WTC11 (cell line): ENCODE data around the gene HPSE. TPM values are rescaled to one million over a fixed set of nuclear protein-coding genes. Genes with fewer than 3 reads are reported as not detected.

Experiments
- ATAC-seq: fragments of 200-7000 bp; cut with Tn5 transposase; 2 replicates; pipeline ENCODE4 v1.10.0; 2021; ENCODE audit warnings: mild to moderate bottlenecking, moderate library complexity
- CTCF ChIA-PET: fragments of 300-600 bp; sonication (Branson Sonifier 250); formaldehyde crosslinking; loops from one replicate; lab custom pipeline; 2021; ENCODE audit warnings: antibody characterized with exemption; lab: Charles Lee
- POLR2A ChIA-PET: fragments of 350-600 bp; sonication (Branson Sonifier 250); formaldehyde crosslinking; loops from one replicate; lab custom pipeline; 2021; ENCODE audit warnings: antibody characterized with exemption; lab: Charles Lee
- DNase-seq: peaks from one replicate; pipeline ENCODE4 v3.0.0; 2021; ENCODE audit warnings: low spot score
- H3K27ac Mint-ChIP-seq: 2 replicates; pipeline ENCODE4 v1.8.0; 2021; ENCODE audit warnings: mixed read lengths
- H3K27me3 Mint-ChIP-seq: 2 replicates; pipeline ENCODE4 v1.8.0; 2021; ENCODE audit warnings: low read depth, mild to moderate bottlenecking, moderate library complexity, mixed read lengths
- H3K36me3 Mint-ChIP-seq: 2 replicates; pipeline ENCODE4 v1.8.0; 2021; ENCODE audit warnings: mixed read lengths
- H3K4me1 Mint-ChIP-seq: 2 replicates; pipeline ENCODE4 v1.8.0; 2022; ENCODE audit warnings: mixed read lengths
- H3K4me3 Mint-ChIP-seq: 2 replicates; pipeline ENCODE4 v1.8.0; 2021; ENCODE audit warnings: mild to moderate bottlenecking, moderate library complexity, mixed read lengths
- H3K9me3 Mint-ChIP-seq: 2 replicates; pipeline ENCODE4 v1.8.0; 2021; ENCODE audit warnings: mixed read lengths
- CREM ChIP-seq: sonication (generic); formaldehyde crosslinking; IDR thresholded peaks from 2 replicates; pipeline ENCODE4 v1.8.1; 2022; ENCODE audit warnings: mild to moderate bottlenecking, missing genetic modification reagents, moderate library complexity
- ESRRA ChIP-seq: sonication (generic); formaldehyde crosslinking; IDR thresholded peaks from 2 replicates; pipeline ENCODE4 v1.8.1; 2022; ENCODE audit warnings: mild to moderate bottlenecking, missing genetic modification reagents, borderline replicate concordance
- ETV6 ChIP-seq: sonication (generic); formaldehyde crosslinking; IDR thresholded peaks from 2 replicates; pipeline ENCODE4 v1.8.1; 2022; ENCODE audit warnings: mild to moderate bottlenecking, missing genetic modification reagents
- GRHL2 ChIP-seq: fragments of 250-450 bp; sonication (Bioruptor Pico); IDR thresholded peaks from 2 replicates; pipeline ENCODE4 v1.8.0; 2022; ENCODE audit warnings: mild to moderate bottlenecking, moderate library complexity; ENCODE audit not compliant: insufficient replicate concordance, severe bottlenecking
- HMGA2 ChIP-seq: fragments of 250-450 bp; sonication (Bioruptor Pico); IDR thresholded peaks from 2 replicates; pipeline ENCODE4 v1.4.0; 2021; ENCODE audit warnings: mild to moderate bottlenecking, moderate library complexity
- JAZF1 ChIP-seq: fragments of 250-450 bp; sonication (Bioruptor Pico); IDR thresholded peaks from 2 replicates; pipeline ENCODE4 v1.9.0; 2021; ENCODE audit warnings: moderate library complexity, mild to moderate bottlenecking, inconsistent platforms
- NFATC4 ChIP-seq: fragments of 250-450 bp; sonication (Bioruptor Pico); IDR thresholded peaks from 2 replicates; pipeline ENCODE4 v1.9.0; 2021; ENCODE audit warnings: mild to moderate bottlenecking
- TCF7 ChIP-seq: sonication (generic); formaldehyde crosslinking; IDR thresholded peaks from 2 replicates; pipeline ENCODE4 v1.8.0; 2022; ENCODE audit warnings: mild to moderate bottlenecking, low read depth, missing genetic modification reagents, moderate library complexity
- ZNF219 ChIP-seq: sonication (generic); formaldehyde crosslinking; IDR thresholded peaks from 2 replicates; pipeline ENCODE4 v1.8.0; 2023; ENCODE audit warnings: missing genetic modification reagents, mild to moderate bottlenecking, borderline replicate concordance
- ZNF396 ChIP-seq: fragments of 250-450 bp; sonication (Bioruptor Pico); IDR thresholded peaks from 2 replicates; pipeline ENCODE4 v1.8.0; 2021; ENCODE audit warnings: mild to moderate bottlenecking, moderate library complexity, borderline replicate concordance
- ZNF423 ChIP-seq: fragments of 250-450 bp; sonication (Bioruptor Pico); IDR thresholded peaks from 2 replicates; pipeline ENCODE4 v2.1.2; 2022; ENCODE audit warnings: mild to moderate bottlenecking, moderate library complexity
- total RNA-seq: library from RNA; stranded (reverse); gene quantifications from 3 replicates; pipeline ENCODE4 v1.2.3, GENCODE V29; 2021
- TF ChIP-seq, protein P1 (sequence below): sonication (generic); formaldehyde crosslinking; IDR thresholded peaks from 2 replicates; pipeline ENCODE4 v1.8.1; 2022; ENCODE audit warnings: low read depth, missing genetic modification reagents, borderline replicate concordance
- TF ChIP-seq, protein P2 (sequence below): sonication (generic); formaldehyde crosslinking; IDR thresholded peaks from 2 replicates; pipeline ENCODE4 v1.8.0; 2023; ENCODE audit warnings: mild to moderate bottlenecking, missing genetic modification reagents
- TF ChIP-seq, protein P3 (sequence below): fragments of 250-450 bp; sonication (Bioruptor Pico); IDR thresholded peaks from 2 replicates; pipeline ENCODE4 v1.9.0; 2021; ENCODE audit warnings: mild to moderate bottlenecking
- TF ChIP-seq, protein P4 (sequence below): sonication (generic); formaldehyde crosslinking; IDR thresholded peaks from 2 replicates; pipeline ENCODE4 v1.8.0; 2023; ENCODE audit warnings: missing genetic modification reagents
- TF ChIP-seq, protein P5 (sequence below): sonication (generic); formaldehyde crosslinking; IDR thresholded peaks from 2 replicates; pipeline ENCODE4 v1.8.0; 2022; ENCODE audit warnings: missing genetic modification reagents
- TF ChIP-seq, protein P6 (sequence below): fragments of 250-450 bp; sonication (Bioruptor Pico); IDR thresholded peaks from 2 replicates; pipeline ENCODE4 v1.9.0; 2021; ENCODE audit warnings: mild to moderate bottlenecking
- TF ChIP-seq, protein P7 (sequence below): sonication (generic); formaldehyde crosslinking; IDR thresholded peaks from 2 replicates; pipeline ENCODE4 v1.8.0; 2022; ENCODE audit warnings: mild to moderate bottlenecking, missing genetic modification reagents

HPSE gene
- total RNA-seq, 1 experiment from 2014 or later: 3.0 TPM

DNA sequence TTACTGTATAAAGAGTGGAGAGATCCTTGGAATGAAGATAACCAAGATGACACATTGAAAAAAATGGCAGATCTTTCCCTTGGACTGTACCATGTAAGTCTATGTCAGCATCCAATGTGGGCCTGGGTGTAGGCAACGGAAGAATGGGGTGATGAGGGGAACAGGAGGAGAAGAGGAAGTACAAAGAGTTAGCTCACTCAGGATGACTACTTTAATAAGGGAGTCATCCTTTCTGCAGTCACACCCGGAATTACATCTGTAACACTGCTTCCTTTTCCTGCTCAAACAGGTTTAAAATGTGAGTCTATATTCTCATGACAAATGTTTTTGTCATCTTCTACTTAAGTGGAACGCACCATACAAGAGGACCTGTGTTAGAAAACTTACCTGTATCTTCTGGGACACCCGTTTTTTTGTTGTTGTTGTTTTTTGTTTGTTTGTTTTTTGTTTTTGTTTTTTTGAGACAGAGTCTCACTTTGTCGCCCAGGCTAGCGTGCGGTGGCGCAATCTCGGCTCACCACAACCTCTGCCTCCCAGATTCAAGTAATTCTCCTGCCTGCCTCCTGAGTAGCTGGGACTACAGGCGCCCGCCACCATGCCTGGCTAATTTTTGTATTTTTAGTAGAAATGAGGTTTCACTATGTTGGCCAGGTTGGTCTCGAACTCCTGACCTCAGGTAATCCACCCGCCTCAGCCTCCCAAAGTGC is 18.0 kb downstream of the HPSE start:
- no peak for DNase-seq
- ATAC-seq: no peak
- Mint-ChIP-seq H3K4me1 (no peaks in the 10 kb centered on the region), H3K9me3 (no peaks in the 10 kb centered on the region), H3K4me3 (no peak overlapping the region), H3K36me3 (peaks cover 4% of the 10 kb centered on the region; the same call in 1 of the 2 replicates)
- ChIA-PET CTCF (no interaction called here), POLR2A (no interaction called here)
- TF ChIP-seq TCF7 (CRISPR knock-in tag): no peak
- TF ChIP-seq ESRRA (CRISPR knock-in tag): no peak
- TF ChIP-seq, protein P1, sequence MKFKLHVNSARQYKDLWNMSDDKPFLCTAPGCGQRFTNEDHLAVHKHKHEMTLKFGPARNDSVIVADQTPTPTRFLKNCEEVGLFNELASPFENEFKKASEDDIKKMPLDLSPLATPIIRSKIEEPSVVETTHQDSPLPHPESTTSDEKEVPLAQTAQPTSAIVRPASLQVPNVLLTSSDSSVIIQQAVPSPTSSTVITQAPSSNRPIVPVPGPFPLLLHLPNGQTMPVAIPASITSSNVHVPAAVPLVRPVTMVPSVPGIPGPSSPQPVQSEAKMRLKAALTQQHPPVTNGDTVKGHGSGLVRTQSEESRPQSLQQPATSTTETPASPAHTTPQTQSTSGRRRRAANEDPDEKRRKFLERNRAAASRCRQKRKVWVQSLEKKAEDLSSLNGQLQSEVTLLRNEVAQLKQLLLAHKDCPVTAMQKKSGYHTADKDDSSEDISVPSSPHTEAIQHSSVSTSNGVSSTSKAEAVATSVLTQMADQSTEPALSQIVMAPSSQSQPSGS: no peak
- no peak for TF ChIP-seq ETV6 (CRISPR knock-in tag)
- TF ChIP-seq GRHL2 (CRISPR knock-in tag): no peak
- no peak for TF ChIP-seq NFATC4 (CRISPR knock-in tag)
- TF ChIP-seq, protein P2, sequence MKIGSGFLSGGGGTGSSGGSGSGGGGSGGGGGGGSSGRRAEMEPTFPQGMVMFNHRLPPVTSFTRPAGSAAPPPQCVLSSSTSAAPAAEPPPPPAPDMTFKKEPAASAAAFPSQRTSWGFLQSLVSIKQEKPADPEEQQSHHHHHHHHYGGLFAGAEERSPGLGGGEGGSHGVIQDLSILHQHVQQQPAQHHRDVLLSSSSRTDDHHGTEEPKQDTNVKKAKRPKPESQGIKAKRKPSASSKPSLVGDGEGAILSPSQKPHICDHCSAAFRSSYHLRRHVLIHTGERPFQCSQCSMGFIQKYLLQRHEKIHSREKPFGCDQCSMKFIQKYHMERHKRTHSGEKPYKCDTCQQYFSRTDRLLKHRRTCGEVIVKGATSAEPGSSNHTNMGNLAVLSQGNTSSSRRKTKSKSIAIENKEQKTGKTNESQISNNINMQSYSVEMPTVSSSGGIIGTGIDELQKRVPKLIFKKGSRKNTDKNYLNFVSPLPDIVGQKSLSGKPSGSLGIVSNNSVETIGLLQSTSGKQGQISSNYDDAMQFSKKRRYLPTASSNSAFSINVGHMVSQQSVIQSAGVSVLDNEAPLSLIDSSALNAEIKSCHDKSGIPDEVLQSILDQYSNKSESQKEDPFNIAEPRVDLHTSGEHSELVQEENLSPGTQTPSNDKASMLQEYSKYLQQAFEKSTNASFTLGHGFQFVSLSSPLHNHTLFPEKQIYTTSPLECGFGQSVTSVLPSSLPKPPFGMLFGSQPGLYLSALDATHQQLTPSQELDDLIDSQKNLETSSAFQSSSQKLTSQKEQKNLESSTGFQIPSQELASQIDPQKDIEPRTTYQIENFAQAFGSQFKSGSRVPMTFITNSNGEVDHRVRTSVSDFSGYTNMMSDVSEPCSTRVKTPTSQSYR (CRISPR knock-in tag): no peak
- TF ChIP-seq, protein P3, sequence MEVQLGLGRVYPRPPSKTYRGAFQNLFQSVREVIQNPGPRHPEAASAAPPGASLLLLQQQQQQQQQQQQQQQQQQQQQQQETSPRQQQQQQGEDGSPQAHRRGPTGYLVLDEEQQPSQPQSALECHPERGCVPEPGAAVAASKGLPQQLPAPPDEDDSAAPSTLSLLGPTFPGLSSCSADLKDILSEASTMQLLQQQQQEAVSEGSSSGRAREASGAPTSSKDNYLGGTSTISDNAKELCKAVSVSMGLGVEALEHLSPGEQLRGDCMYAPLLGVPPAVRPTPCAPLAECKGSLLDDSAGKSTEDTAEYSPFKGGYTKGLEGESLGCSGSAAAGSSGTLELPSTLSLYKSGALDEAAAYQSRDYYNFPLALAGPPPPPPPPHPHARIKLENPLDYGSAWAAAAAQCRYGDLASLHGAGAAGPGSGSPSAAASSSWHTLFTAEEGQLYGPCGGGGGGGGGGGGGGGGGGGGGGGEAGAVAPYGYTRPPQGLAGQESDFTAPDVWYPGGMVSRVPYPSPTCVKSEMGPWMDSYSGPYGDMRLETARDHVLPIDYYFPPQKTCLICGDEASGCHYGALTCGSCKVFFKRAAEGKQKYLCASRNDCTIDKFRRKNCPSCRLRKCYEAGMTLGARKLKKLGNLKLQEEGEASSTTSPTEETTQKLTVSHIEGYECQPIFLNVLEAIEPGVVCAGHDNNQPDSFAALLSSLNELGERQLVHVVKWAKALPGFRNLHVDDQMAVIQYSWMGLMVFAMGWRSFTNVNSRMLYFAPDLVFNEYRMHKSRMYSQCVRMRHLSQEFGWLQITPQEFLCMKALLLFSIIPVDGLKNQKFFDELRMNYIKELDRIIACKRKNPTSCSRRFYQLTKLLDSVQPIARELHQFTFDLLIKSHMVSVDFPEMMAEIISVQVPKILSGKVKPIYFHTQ (CRISPR knock-in tag): no peak
- no peak for TF ChIP-seq CREM (CRISPR knock-in tag)
- no peak for TF ChIP-seq JAZF1 (CRISPR knock-in tag)
- TF ChIP-seq, protein P4, sequence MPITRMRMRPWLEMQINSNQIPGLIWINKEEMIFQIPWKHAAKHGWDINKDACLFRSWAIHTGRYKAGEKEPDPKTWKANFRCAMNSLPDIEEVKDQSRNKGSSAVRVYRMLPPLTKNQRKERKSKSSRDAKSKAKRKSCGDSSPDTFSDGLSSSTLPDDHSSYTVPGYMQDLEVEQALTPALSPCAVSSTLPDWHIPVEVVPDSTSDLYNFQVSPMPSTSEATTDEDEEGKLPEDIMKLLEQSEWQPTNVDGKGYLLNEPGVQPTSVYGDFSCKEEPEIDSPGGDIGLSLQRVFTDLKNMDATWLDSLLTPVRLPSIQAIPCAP (CRISPR knock-in tag): no peak
- no peak for TF ChIP-seq ZNF423 (CRISPR knock-in tag)
- TF ChIP-seq, protein P5, sequence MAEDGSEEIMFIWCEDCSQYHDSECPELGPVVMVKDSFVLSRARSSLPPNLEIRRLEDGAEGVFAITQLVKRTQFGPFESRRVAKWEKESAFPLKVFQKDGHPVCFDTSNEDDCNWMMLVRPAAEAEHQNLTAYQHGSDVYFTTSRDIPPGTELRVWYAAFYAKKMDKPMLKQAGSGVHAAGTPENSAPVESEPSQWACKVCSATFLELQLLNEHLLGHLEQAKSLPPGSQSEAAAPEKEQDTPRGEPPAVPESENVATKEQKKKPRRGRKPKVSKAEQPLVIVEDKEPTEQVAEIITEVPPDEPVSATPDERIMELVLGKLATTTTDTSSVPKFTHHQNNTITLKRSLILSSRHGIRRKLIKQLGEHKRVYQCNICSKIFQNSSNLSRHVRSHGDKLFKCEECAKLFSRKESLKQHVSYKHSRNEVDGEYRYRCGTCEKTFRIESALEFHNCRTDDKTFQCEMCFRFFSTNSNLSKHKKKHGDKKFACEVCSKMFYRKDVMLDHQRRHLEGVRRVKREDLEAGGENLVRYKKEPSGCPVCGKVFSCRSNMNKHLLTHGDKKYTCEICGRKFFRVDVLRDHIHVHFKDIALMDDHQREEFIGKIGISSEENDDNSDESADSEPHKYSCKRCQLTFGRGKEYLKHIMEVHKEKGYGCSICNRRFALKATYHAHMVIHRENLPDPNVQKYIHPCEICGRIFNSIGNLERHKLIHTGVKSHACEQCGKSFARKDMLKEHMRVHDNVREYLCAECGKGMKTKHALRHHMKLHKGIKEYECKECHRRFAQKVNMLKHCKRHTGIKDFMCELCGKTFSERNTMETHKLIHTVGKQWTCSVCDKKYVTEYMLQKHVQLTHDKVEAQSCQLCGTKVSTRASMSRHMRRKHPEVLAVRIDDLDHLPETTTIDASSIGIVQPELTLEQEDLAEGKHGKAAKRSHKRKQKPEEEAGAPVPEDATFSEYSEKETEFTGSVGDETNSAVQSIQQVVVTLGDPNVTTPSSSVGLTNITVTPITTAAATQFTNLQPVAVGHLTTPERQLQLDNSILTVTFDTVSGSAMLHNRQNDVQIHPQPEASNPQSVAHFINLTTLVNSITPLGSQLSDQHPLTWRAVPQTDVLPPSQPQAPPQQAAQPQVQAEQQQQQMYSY (CRISPR knock-in tag): no peak
- no peak for TF ChIP-seq ZNF396
- TF ChIP-seq HMGA2 (CRISPR knock-in tag): no peak
- no peak for TF ChIP-seq ZNF219 (CRISPR knock-in tag)
- TF ChIP-seq, protein P6, sequence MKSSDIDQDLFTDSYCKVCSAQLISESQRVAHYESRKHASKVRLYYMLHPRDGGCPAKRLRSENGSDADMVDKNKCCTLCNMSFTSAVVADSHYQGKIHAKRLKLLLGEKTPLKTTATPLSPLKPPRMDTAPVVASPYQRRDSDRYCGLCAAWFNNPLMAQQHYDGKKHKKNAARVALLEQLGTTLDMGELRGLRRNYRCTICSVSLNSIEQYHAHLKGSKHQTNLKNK: no peak
- TF ChIP-seq, protein P7, sequence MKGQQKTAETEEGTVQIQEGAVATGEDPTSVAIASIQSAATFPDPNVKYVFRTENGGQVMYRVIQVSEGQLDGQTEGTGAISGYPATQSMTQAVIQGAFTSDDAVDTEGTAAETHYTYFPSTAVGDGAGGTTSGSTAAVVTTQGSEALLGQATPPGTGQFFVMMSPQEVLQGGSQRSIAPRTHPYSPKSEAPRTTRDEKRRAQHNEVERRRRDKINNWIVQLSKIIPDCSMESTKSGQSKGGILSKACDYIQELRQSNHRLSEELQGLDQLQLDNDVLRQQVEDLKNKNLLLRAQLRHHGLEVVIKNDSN (CRISPR knock-in tag): no peak
- TF ChIP-seq, all 79 proteins: peak for 0
- no peaks in the 10 kb centered on the region for H3K27me3 Mint-ChIP-seq
- H3K27ac Mint-ChIP-seq: no peak overlapping the region
